SKM-1 treated with dmso at 0.1 percent for 144 hours (cell line): Measurements from ENCODE around the gene FBN1.

Experiments
- DNase-seq: peaks from one replicate; lab custom pipeline; 2025; ENCODE audit not compliant: unreplicated experiment; lab: John Stamatoyannopoulos, UW

FBN1 gene

DNA sequence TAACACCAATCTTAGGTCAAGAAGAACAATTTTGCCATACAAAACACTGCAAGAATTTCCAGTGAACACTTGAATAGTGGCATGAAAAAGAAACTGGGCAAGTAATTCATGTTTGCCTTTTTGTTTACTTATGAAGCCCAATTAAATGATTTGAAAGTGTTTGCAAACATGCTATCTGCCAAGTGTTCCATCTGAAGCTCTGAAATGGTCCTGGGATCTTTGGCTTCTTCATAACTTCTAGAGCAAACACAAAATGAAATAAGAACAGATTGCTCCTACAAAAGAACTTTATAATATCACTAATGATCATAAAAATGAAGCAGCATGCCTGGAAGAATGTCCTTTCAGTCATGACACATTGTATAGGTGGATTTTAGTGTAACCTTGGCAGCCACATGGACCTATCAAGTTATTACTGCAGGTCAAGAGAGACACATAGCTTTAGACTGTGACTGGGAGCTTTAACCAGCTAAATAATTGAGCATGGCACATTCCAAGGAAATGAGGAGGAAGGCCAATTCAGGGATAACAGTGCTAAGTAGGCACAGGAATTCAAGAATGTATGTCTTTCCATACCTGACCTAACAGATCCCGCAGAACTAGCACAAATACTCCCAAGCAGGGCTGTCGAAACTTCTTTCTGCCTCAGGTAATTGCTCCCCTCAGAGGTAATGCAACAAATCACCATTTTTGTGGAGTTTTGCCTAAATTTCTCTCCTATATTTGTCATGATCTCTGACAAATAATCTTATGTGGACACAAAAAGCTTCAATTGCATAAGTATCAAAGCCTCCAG is 169.7 kb downstream of the FBN1 start:
- no peak for DNase-seq

DNA sequence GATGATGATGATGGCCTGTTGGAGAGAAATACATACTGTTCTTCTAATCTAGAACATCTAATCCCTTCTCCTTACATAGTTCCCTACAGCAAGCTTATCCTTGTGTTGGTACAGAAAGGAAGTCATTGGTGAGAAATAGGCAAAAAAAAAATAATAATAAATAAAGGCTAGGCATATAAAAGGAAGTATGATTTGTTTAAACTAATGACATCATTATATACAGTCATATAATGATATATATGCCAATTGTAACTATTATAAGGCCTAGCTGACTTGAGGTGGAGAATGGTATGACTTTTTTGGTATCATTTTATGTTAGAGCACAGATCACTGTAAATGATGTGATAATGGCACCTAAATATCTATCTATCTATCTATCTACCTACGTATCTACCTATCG is 171.8 kb downstream of the FBN1 start:
- no peak for DNase-seq

DNA sequence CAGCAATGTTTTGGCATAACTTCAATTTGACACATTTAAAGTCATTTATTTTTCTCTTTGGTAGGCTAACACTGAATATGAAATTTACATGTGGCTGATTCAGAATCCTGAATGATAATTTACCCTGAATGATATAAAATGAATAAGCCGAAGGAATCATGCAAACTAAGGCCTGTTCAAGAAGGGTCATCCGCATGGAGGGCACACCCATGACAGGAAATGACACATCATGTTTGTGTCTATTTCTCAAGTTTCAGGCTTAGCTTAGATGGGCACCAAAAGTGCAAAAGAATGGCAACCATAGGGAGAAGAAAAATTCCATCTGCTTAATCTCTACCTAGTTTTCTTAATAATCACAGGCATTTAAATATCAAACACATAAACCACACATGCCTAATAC is 172.8 kb downstream of the FBN1 start:
- no peak for DNase-seq

DNA sequence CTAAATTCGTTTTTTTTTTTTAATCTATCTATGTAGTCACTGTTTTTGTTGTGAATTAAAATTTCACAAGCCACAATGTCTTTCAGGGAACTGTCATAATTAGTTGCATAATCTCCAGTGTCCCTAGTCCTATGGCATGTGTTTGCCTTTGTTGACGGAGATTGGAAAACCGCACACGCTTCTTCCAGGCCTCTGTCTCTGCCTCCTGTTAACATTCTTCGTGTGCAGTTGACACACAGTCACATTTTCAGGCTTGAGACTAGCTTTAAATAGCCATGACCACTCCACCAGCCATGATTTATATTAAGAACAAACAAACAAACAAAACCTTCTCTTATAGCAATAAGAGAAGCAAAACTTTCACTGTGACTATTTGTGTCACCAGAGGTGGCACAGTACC is 174.4 kb downstream of the FBN1 start:
- DNase-seq, result no peak

DNA sequence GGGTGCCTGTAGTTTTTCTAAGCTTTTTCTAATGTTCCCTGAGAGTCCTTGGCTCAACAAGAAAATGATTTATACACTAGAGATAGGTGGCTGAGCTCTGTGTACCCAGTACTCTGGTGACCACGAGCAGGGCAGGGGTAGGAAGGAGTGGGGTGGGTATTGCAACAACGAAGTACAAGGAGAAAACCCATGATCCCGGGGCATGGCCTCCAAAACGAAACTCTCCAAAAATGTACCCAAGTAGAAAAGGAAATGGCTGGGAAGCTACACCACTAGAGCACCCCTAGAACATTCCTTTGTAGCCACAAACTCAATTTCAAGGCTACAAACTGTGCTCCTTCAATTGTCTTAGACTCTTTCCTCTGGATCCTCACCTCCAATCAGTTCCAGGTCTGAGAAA is 175.4 kb downstream of the FBN1 start:
- DNase-seq, result no peak

DNA sequence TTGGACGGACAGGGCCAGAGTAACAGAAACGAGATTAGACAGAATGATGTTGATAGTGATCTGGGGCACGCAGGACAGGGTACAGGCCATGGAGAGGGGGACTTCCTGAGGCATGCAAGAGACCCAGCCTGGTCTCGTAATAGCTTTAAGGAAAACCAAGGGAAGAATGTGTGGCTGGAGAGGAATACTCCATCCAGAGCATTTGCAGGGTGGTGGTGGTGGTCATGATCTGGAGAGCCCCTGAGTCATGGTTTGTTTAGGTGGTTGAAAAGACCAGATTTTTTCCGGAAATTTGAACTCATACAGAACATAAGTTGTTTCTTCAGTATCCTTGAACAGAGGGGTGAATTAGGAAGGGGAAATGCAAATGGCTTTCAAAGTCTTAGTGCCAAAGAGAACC is 175.8 kb downstream of the FBN1 start:
- no peak for DNase-seq

DNA sequence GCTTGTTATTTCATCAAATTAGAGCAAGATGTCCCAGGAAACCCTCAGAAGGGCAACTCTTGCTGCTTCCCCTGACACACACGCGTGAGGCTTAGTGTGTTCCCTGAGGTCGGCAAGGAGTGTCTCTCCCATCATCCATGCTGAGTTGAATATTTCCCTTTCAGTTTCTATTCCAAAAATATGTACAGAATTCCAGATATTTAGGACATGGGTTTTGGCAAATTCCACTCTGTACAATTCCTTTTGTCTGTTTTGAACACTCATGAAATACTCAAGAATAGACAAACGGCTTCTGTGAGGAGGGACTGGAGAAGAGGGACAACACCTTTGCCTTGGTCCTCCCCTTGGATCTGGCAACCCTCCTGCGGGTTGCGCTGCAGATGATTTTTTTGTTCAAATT is 176.2 kb downstream of the FBN1 start:
- no peak for DNase-seq

DNA sequence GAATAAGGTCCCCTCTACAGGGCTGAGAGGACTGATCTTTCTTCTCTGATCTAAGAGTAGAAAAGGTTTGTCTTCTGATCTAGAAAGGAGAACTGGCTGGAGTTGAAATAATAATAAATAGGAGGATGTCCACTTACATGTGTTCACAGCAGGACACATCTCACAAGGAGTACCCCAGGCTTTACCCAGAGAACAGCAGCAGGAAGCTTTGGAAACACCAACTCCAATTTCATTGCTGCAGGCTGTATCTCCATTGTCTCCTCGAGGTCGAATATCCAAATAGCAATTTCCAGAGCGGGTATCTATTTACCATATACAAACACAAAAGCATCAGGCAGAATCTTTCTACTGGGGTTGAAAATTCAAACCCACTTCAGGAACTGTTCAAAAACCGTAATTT is 177.7 kb downstream of the FBN1 start:
- DNase-seq, result no peak

DNA sequence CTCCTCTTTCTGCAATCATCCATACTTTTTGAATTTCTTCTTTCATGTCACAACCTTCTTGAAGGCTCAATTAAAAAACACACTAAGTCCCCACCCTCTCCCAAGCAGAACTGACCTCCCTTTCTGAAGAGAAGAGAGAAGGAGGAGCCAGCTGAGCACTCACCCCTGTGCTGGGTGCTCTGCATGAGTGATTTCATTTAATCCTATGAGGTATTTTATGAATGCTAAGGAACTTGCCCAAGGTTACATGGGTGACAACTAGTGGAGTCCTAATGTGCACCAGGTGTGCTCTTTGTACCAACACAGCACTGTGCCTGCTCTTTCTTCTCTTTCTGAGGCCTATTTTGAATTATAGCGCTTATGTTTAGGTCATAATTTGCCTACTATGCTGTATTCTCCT is 178.7 kb downstream of the FBN1 start:
- no peak for DNase-seq

DNA sequence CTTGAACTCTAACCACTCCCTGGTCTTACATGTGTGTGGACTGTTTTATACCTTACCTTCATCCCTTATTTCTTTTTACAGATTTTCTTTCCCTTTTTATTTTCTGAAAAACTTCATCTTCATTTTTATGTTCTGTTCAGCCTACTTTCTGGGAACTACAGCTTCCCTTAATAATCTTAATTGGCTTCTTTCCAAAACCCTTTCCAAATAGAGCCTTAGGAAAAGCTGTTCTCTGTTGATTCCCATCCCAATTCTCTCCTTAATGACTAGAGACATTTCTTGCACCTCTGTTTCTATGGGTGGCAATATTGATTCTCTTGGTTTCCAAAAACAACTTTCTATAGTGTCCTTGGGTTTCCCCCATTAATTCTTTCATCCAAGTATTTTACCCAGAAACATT is 179.4 kb downstream of the FBN1 start:
- no peak for DNase-seq

DNA sequence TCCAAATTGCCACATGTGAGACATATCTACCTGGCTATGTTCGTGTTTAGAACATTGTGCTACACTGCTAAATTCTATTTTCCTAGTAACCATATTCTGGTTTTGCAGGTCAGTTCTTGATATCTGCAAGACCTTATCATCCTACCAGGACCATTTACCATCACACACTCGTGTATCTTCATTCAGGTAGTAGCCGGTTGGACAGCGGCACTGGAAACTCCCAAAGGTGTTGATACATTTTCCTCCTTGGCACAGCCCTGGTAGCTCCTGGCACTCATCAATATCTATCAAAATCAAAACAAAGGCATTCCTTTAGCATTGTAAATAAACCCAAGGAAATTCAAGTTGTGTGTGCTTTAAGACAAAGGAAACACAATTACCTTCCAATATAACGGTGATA is 180.1 kb downstream of the FBN1 start:
- no peak for DNase-seq

DNA sequence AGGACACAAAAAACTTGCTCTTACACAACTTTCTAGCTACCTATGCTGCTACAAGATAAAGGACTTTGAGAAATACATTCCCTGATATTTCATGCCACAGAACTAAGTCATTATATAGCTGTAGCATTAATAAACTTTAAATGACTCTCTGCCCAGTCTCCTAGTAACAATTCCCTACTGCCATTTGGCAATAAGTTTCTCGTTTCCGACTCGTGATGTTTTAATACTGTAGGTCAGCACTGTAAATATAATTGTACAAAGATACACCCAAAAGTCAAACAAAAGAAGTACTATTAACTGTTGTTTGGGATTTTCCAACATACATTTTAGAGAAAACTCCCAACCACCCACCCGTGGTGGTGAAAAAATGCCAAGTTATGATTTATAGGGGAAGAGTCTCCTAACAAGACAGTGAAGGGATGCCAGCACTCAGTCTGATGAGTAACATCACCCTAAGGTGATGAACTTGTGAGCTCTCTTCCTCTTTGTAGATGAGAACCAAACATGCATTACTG is 182.1 kb downstream of the FBN1 start:
- DNase-seq, result no peak

DNA sequence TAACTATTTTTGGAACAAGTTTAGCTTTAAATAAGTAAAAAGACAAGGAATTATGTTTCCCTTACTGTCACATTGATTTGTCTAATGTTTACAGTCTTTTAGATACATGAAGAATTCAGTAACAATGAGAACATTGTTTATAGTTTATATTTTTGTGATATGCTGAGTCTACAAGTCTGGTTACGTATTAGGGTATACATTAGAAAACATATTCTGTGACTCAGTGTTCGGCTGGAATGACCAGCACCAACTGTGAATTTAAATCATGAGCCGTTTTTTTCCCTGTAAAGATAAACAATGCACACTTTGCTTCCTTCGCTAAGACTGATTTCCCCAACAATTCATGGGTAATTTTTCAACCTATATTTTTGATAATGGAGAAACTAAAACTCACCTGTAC is 182.8 kb downstream of the FBN1 start:
- DNase-seq, result no peak

DNA sequence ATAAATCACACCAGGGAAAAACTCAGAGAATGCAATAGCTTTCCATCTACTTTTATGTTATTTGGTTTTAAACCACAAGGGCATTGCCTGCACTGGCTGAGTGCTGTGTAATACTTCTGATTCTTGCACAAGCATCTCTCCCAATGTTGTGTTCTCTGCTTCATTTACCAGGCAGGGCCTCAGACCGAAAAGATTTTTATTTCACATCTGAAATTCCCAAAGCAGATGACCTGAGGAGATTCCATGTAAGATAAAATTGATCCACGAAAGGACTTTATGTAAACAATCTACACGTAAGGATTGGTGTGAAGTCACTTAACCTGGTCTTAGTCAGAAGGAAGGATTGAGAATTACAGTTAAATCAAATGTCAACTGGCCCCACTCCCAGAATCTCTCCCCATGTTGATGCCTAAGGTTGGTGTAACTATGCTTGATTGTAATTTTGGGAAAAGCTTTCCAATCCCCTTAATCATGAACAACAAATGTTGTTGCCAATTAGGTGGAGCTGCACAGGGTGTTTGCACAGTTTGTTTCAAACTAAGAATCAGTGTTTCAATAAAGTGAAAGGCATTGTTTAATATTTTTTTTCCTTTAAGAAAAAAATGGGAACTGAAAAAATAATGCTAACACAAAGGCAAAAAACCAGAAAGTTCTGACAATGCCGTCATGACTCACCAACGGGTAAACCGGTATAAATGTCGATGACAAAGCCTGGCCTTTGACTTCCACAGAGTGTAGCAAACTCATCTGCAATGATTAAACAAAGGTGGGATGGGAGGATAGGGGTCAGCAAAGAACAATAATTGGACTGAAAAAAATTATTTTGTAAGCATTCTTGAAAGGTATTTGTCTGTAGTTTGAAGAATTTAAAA is 185.7 kb downstream of the FBN1 start:
- DNase-seq, result no peak

DNA sequence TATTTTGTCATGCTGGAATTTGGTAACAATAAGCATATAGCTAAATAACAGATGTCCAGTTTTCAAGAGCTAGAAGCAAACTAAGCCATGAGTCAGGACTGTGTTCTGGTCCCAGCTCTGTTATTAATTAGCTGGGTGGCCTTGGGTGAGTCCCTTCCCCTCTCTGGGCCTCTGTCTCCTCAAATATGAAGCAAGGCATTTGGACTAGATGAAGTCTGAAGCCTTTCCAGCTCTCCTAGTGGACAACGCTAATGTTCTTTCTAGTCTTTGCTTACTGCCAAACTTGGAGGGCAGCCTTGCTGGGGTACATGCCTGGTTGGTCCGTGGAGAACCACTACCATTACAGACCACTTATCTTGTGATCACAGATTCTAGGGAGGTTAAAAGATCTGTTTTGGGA is 186.6 kb downstream of the FBN1 start:
- no peak for DNase-seq

DNA sequence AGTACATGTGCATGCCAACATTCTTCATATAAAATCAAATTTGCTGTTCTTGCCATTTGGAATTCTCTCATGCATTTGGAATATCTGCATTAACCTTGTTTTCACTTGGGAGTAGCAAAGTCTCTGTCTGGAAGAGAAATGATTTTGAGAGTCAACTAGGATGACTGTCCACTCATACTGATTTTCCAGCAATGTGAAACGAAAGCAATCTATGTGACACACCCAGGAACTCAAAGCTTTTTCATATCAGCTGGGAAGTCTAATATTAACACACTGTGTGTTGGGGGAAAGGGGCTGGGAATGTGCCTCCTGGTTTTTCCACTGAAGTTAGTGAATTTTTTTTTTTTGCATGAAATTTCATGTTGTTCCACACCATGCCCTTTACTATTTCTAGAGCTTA is 189.4 kb downstream of the FBN1 start:
- DNase-seq, result no peak

DNA sequence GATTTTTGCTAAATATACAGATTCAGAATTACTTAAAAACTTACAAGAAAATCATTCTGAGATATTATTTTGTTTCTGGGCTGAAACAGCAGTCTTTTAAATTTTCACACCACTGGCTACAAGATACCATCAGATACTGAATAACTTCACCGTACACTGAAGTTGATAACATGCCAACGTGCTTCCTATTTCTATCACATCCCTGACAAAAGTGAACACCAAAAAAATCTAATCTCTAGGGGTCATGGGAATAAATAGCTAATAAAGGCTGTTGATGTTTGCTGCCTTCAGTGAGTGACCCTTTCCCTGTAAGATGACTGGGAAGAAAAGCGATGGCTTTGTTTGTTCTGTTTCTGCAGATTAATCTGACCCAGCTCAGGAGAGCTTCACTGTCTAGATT is 193.8 kb downstream of the FBN1 start:
- no peak for DNase-seq

DNA sequence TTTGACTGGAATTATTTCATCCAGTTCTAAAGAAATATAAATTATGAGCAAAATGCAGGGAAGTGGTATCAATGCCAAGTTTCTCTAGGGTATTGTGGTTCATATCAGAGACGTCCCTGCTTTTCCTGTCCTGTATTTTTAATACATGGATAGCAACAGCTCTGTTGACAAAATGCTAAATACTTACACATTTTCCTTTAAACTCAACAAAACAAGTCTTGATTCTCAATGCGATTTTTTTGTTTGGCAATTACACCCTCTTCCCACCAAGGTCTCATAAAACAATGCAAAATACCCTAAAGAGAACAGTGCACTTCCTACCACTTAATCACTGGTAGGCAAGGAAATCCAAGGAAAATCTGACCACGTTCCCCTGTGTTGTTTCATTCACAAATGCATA is 194.3 kb downstream of the FBN1 start:
- DNase-seq, result no peak

DNA sequence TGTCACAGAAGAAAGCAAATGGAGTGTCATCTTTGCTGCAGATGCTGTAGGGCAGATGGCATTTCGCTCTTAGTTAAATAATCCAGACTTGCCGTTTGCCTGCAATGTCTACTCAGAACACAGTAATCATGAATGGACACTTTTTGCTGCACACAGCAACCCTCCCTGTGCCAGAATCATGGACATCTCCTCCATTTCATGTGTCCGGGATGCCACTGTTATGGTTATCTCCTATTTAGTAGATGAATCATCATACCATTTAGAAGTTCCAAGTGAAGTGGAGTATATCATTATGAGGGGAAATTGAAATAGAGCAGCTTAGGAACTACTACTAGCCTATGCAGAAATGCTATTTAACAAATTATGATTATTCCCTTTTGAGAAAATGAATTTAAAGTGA is 195.8 kb downstream of the FBN1 start:
- no peak for DNase-seq

DNA sequence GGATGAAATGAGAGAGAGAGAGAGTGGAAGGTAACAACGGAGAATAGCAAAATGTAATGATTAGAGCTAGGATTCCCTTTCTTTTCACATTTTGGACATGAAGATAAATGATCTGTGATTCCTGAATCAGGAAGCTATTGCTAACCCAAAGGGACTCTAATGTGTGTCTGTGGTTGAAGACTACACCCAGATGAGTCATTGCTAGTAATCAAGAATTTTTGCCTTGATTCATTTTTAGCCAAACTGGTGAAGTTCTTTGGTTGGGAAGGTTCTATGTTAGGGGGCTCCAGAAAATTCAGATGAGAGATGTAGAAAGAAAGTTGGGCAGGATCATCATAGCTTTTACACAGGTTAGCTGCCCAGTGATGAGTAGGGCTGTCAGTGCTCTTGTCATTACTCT is 197.9 kb downstream of the FBN1 start:
- DNase-seq, result no peak

DNA sequence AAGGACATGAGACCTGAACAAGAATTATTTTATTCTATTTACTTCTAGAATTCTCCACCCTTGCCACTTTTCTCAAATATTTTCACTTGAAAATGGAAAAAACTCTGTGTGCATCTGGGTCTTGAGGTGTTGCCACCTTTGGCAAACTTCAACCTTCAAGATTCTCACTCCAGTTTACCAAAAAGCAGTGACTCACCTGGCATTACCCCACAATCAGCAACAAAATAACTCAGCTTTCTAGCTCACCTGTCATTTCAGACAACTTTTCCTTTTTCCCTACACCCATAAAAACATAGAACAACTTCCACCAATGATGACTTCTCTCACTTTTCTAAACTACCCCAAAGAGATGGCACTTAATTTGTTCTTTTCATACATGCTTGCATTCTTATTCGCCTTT is 198.5 kb downstream of the FBN1 start:
- DNase-seq, result no peak

DNA sequence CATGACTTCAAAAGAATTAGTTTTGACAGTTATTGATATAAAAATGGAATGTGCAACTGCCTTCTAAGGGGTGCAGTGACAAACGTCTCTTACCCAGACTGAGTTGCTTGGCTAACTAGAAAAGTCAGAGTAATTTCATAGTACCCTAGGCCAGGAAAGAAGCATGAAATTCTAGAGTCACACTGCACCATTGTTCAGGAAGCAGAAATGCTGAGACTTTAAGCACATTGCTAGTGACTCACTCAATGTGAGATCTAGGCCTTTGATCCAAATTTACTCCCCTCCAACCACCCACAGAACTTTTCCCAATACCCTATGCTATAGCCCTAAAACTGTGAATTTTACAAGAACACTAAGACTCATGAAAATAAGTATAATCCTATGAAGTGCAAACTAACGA is 203.5 kb downstream of the FBN1 start:
- no peak for DNase-seq
